Measurements from ENCODE around the gene CPSF4L. TPM values are rescaled to one million over a fixed set of nuclear protein-coding genes. Genes with fewer than 3 reads are reported as not detected.
A peak's percentile ranks its signal among the peaks of the same experiment; 100 is the strongest.

The CPSF4L gene
- total and polyA plus RNA-seq, 2 of the 13 experiments (the other 11 are each of a cell fraction or from before 2014, with no cell fraction given) = 0.73 to 1.6 TPM

DNA sequence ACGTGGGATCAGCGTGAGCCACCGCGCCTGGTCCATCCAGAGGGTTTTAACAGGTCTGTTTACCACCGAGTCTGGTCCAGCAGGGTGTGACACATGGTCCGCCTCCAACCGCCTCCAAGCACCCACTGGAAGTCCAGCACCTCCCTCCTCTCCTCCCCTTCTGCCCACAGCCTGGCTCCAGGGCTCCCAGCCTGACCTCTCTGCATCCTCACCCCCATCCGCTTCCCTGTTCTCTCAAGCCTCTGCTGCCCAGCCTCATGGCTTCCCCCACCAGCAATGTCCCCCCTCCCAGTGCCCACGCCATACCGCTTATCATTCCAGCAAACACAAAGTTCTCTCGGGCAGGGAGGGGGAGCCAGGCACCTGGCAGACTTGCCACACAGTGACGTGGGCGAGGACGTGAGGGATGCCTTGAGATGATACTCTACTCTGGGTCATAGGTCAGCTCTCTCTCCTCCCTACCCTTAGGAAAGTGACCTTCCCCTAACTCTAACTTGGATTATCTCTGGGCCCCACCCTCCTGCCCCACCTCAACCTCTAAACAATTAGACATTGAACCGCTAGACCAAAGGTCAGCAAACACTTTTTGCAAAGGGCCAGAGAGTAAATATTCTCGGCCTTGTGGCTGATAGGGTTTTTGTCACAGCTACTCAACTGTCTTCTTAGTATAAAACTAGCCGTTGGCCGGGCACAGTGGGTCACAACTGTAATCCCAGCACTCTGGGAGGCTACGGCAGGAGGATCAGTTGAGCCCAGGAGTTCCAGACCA lies 27.0 kb upstream of the CPSF4L start (continued):
- TF ChIP-seq, protein P1, sequence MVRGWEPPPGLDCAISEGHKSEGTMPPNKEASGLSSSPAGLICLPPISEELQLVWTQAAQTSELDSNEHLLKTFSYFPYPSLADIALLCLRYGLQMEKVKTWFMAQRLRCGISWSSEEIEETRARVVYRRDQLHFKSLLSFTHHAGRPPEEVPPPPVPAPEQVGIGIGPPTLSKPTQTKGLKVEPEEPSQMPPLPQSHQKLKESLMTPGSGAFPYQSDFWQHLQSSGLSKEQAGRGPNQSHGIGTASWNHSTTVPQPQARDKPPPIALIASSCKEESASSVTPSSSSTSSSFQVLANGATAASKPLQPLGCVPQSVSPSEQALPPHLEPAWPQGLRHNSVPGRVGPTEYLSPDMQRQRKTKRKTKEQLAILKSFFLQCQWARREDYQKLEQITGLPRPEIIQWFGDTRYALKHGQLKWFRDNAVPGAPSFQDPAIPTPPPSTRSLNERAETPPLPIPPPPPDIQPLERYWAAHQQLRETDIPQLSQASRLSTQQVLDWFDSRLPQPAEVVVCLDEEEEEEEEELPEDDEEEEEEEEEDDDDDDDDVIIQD (CRISPR knock-in tag; IDR thresholded peaks at IDR 0.05; ENCODE audit: low read depth) = peak; percentile 51
- TF ChIP-seq SMC3 (IDR thresholded peaks at IDR 0.05; ENCODE audit: low read length) = no peak
- no peak for TF ChIP-seq ZNF674 (CRISPR knock-in tag; IDR thresholded peaks at IDR 0.05; ENCODE audit: low read depth)
- no peak for TF ChIP-seq IKZF1 (IDR thresholded peaks at IDR 0.05)
- no peak for TF ChIP-seq RNF2 (conservative IDR thresholded peaks at IDR 0.05; ENCODE audit: low read depth)
- TF ChIP-seq, protein P2, sequence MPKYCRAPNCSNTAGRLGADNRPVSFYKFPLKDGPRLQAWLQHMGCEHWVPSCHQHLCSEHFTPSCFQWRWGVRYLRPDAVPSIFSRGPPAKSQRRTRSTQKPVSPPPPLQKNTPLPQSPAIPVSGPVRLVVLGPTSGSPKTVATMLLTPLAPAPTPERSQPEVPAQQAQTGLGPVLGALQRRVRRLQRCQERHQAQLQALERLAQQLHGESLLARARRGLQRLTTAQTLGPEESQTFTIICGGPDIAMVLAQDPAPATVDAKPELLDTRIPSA (CRISPR knock-in tag; IDR thresholded peaks at IDR 0.05; ENCODE audit: borderline replicate concordance) = no peak
- TF ChIP-seq, protein P3, sequence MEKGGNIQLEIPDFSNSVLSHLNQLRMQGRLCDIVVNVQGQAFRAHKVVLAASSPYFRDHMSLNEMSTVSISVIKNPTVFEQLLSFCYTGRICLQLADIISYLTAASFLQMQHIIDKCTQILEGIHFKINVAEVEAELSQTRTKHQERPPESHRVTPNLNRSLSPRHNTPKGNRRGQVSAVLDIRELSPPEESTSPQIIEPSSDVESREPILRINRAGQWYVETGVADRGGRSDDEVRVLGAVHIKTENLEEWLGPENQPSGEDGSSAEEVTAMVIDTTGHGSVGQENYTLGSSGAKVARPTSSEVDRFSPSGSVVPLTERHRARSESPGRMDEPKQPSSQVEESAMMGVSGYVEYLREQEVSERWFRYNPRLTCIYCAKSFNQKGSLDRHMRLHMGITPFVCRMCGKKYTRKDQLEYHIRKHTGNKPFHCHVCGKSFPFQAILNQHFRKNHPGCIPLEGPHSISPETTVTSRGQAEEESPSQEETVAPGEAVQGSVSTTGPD (CRISPR knock-in tag; IDR thresholded peaks at IDR 0.05) = 0 out of 2 replicates have a peak, but pooled peaks have one; percentile 7
- TF ChIP-seq ZFP1 (CRISPR knock-in tag; IDR thresholded peaks at IDR 0.05) = peak; percentile 85; the same call in 1 of the 2 replicates
- TF ChIP-seq ZNF768 (CRISPR knock-in tag; IDR thresholded peaks at IDR 0.05) = peak; percentile 73; the same call in 1 of the 2 replicates
- TF ChIP-seq XBP1 (CRISPR knock-in tag; IDR thresholded peaks at IDR 0.05) = no peak
- TF ChIP-seq, protein P4, sequence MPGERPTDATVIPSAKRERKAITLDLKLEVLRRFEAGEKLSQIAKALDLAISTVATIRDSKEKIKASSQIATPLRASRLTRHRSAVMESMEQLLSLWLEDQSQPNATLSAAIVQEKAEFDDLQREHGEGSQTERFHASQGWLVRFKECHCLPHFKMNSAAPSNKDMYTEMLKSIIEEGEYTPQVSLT (CRISPR knock-in tag; IDR thresholded peaks at IDR 0.05; ENCODE audit: borderline replicate concordance, low read depth) = no peak
- TF ChIP-seq NONO (IDR thresholded peaks at IDR 0.05) = no peak
- peak; percentile 99 for TF ChIP-seq NONO (CRISPR knock-in tag; conservative IDR thresholded peaks at IDR 0.05)
- TF ChIP-seq, protein P5, sequence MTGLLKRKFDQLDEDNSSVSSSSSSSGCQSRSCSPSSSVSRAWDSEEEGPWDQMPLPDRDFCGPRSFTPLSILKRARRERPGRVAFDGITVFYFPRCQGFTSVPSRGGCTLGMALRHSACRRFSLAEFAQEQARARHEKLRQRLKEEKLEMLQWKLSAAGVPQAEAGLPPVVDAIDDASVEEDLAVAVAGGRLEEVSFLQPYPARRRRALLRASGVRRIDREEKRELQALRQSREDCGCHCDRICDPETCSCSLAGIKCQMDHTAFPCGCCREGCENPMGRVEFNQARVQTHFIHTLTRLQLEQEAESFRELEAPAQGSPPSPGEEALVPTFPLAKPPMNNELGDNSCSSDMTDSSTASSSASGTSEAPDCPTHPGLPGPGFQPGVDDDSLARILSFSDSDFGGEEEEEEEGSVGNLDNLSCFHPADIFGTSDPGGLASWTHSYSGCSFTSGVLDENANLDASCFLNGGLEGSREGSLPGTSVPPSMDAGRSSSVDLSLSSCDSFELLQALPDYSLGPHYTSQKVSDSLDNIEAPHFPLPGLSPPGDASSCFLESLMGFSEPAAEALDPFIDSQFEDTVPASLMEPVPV (CRISPR knock-in tag; IDR thresholded peaks at IDR 0.05) = peak; percentile 49; the same call in 1 of the 2 replicates
- TF ChIP-seq MATR3 (CRISPR knock-in tag; IDR thresholded peaks at IDR 0.05) = no peak
- TF ChIP-seq FOXA1 (IDR thresholded peaks at IDR 0.05) = no peak
- TF ChIP-seq FOXA1 (CRISPR knock-in tag; IDR thresholded peaks at IDR 0.05) = peak; percentile 73
- peak; percentile 76; the same call in 1 of the 2 replicates for TF ChIP-seq YEATS2 (CRISPR knock-in tag; IDR thresholded peaks at IDR 0.05; ENCODE audit: borderline replicate concordance)
- TF ChIP-seq SETDB1 (CRISPR knock-in tag; IDR thresholded peaks at IDR 0.05; ENCODE audit: borderline replicate concordance) = no peak
- TF ChIP-seq HOXA5 (CRISPR knock-in tag; IDR thresholded peaks at IDR 0.05) = no peak
- TF ChIP-seq ZNF234 (CRISPR knock-in tag; conservative IDR thresholded peaks at IDR 0.05) = no peak
- TF ChIP-seq CBX2 (IDR thresholded peaks at IDR 0.05; ENCODE audit: low read depth, low read length) = no peak
- TF ChIP-seq CBX2 (CRISPR knock-in tag; IDR thresholded peaks at IDR 0.05; ENCODE audit: low read depth) = no peak
- TF ChIP-seq, protein P6, sequence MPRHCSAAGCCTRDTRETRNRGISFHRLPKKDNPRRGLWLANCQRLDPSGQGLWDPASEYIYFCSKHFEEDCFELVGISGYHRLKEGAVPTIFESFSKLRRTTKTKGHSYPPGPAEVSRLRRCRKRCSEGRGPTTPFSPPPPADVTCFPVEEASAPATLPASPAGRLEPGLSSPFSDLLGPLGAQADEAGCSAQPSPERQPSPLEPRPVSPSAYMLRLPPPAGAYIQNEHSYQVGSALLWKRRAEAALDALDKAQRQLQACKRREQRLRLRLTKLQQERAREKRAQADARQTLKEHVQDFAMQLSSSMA (CRISPR knock-in tag; IDR thresholded peaks at IDR 0.05) = no peak
- TF ChIP-seq DNMT1 (CRISPR knock-in tag; IDR thresholded peaks at IDR 0.05) = peak; percentile 70; the same call in 1 of the 2 replicates
- peak; percentile 70; the same call in 1 of the 2 replicates for TF ChIP-seq KAT7 (CRISPR knock-in tag; IDR thresholded peaks at IDR 0.05; ENCODE audit: borderline replicate concordance)

All from HepG2 (cell line).